A673 (cell line): ENCODE data around the gene UBXN2A.

ENCODE experiments used
- CTCF ChIP-seq: fragments of 300-800, 200-600 bp; sonication (generic); conservative IDR thresholded peaks from 2 replicates; pipeline ENCODE4 v1.5.1; 2017; ENCODE audit warnings: low read depth, mild to moderate bottlenecking, antibody characterized with exemption, low read length, moderate library complexity, mixed read lengths
- EZH2 ChIP-seq: fragments of 200-600 bp; sonication (generic); IDR thresholded peaks from 2 replicates; pipeline ENCODE4 v1.6.1; 2017; ENCODE audit warnings: borderline replicate concordance, low read depth, mild to moderate bottlenecking, mixed read lengths, antibody characterized with exemption, low read length; ENCODE audit not compliant: poor library complexity, severe bottlenecking

- TF ChIP-seq CTCF, result no peak
- TF ChIP-seq EZH2, result no peak
These were observed 80.0 kb downstream of the UBXN2A start for GRCh38 chr2:24020244-24020643.
